Left cardiac atrium (tissue), 4 donors: ENCODE data around the gene CACNG1. TPM values are rescaled to one million over a fixed set of nuclear protein-coding genes. Genes with fewer than 3 reads are reported as not detected.
A peak's percentile ranks its signal among the peaks of the same experiment; 100 is the strongest.

Experiments used
- ATAC-seq, 2 donors: fragments of 200-7000 bp; cut with Tn5 transposase; one replicate each; pipeline ENCODE4 v1.9.1; 2020; ENCODE audit warnings: mild to moderate bottlenecking in 2 of 2, moderate library complexity in 2 of 2
- DNase-seq: peaks from one replicate; pipeline ENCODE4 v3.0.0-alpha.2; 2020
- intact Hi-C, 2 donors: fragments of 100-400 bp; cut with DNase I; formaldehyde crosslinking; loops; one replicate each; pipeline versions ENCODE4 v1.14.1 to v1.15.1; 2022 to 2023
- total RNA-seq, 2 donors: library from RNA; stranded (reverse); fragmentation: NEBNext Ultra II Directional; extraction: Animal tissue kit (Norgen Biotek cat#: 25700); gene quantifications; one replicate each; pipeline ENCODE4 v1.2.1, GENCODE V29; 2021
- donor health status: DM: no; HTN: yes; CAD: no.
- donor health status: DM: no; HTN: yes; CAD: no; lungs with severe emphysema.
- donor health status: DM: yes; HTN: yes; CAD: no.
- donor health status: Dilated cardiomyopathy.

Gene CACNG1
- total RNA-seq, 2 donors from 2014 or later, result not detected

GRCh38 chr17:67105213-67105612 is 60.9 kb downstream of the CACNG1 start:
- intact Hi-C loops, result no loop called here
- ATAC-seq (peak; percentile 44 to 81), DNase-seq (no peak)

Other genes with a start within 250 kb of the CACNG1 start
- not detected for gene CACNG5, start 209.4 kb upstream of the CACNG1 start, total RNA-seq
- under 1 TPM in 1 of 2 donors, not detected in 1; 0.37 TPM for gene CACNG4, start 79.8 kb upstream of the CACNG1 start, total RNA-seq
- gene HELZ, start 200.6 kb downstream of the CACNG1 start, total RNA-seq, result 10 to 100 TPM; 34.5 to 36.0 TPM